Neutrophil (primary cell): ENCODE measurements around the gene CBFA2T3.

Experiments used
- H3K27ac ChIP-seq: fragments of 200-600 bp; sonication (generic); 2 replicates; pipeline ENCODE4 v1.5.1; 2016; ENCODE audit warnings: mild to moderate bottlenecking, moderate library complexity
- H3K27me3 ChIP-seq: fragments of 200-600 bp; sonication (generic); 2 replicates; pipeline ENCODE4 v1.6.0; 2016; ENCODE audit warnings: mild to moderate bottlenecking
- H3K36me3 ChIP-seq: fragments of 200-600 bp; sonication (generic); 2 replicates; pipeline ENCODE4 v1.5.1; 2017
- H3K4me1 ChIP-seq, 2 experiments: fragments of 200-600 bp in 1 of 2; sonication (generic) in 1 of 2; 1 replicate in 1 of 2; 2 replicates in 1 of 2; pipeline versions ENCODE4 v1.5.1 to v1.6.1; 2013 to 2016; ENCODE audit warnings: low read depth in 1 of 2, low read length in 1 of 2, mild to moderate bottlenecking in 1 of 2, moderate library complexity in 1 of 2; ENCODE audit not compliant: control insufficient read depth in 1 of 2, insufficient read depth in 1 of 2
- H3K4me3 ChIP-seq, 2 experiments: fragments of 200-600 bp in 1 of 2; sonication (generic) in 1 of 2; 1 replicate in 1 of 2; 2 replicates in 1 of 2; pipeline ENCODE4 v1.5.1; 2013 to 2016; ENCODE audit warnings: low read depth in 1 of 2, low read length in 1 of 2, mild to moderate bottlenecking in 1 of 2, moderate library complexity in 1 of 2
- H3K9me3 ChIP-seq: fragments of 200-600 bp; sonication (generic); 2 replicates; pipeline ENCODE4 v1.5.1; 2016
- CTCF ChIP-seq: fragments of 200-600 bp; sonication (generic); IDR thresholded peaks from 2 replicates; pipeline ENCODE4 v1.5.1; 2016; ENCODE audit warnings: antibody characterized with exemption

CBFA2T3 gene

GRCh38 chr16:88943131-88943664 lies 33.8 kb downstream of the CBFA2T3 start:
- no peak overlapping the region for H3K4me3 ChIP-seq

GRCh38 chr16:88941913-88942909 lies 34.8 kb downstream of the CBFA2T3 start:
- peak; percentile 89 for TF ChIP-seq CTCF
- peak overlapping the region; percentile 97 for H3K27ac ChIP-seq
- H3K9me3 ChIP-seq, result no peaks in the 10 kb centered on the region
- H3K4me3 ChIP-seq, result peak overlapping the region; percentile 46 to 58
- H3K36me3 ChIP-seq, result no peaks in the 10 kb centered on the region
- H3K27me3 ChIP-seq, result no peaks in the 10 kb centered on the region
- peaks cover 38 to 41% of the 10 kb centered on the region in 2 experiments for H3K4me1 ChIP-seq

More at GRCh38 chr16:88943131-88943664, 33.8 kb downstream of the CBFA2T3 start:
- H3K9me3 ChIP-seq, result no peaks in the 10 kb centered on the region
- H3K27me3 ChIP-seq, result no peaks in the 10 kb centered on the region
- TF ChIP-seq CTCF, result no peak
- peaks cover 28 to 32% of the 10 kb centered on the region in 2 experiments for H3K4me1 ChIP-seq
- no peaks in the 10 kb centered on the region for H3K36me3 ChIP-seq
- H3K27ac ChIP-seq, result no peak overlapping the region

GRCh38 chr16:88940862-88941817 lies 35.9 kb downstream of the CBFA2T3 start:
- Histone ChIP-seq H3K4me3 (peak overlapping the region; percentile 86 to 89), H3K27me3 (no peaks in the 10 kb centered on the region), H3K9me3 (no peaks in the 10 kb centered on the region), H3K4me1 (peaks cover 48 to 52% of the 10 kb centered on the region in 2 experiments), H3K27ac (peak overlapping the region; percentile 97), H3K36me3 (no peaks in the 10 kb centered on the region)
- no peak for TF ChIP-seq CTCF

- Histone ChIP-seq H3K27ac (peak overlapping the region; percentile 97), H3K36me3 (no peaks in the 10 kb centered on the region), H3K4me1 (peaks cover 57 to 61% of the 10 kb centered on the region in 2 experiments), H3K4me3 (peak overlapping the region; percentile 86 to 89), H3K27me3 (no peaks in the 10 kb centered on the region), H3K9me3 (no peaks in the 10 kb centered on the region)
- no peak for TF ChIP-seq CTCF
Observed at GRCh38 chr16:88939972-88940861, 36.8 kb downstream of the CBFA2T3 start.
